Measurements from ENCODE around the gene JAZF1. TPM values are rescaled to one million over a fixed set of nuclear protein-coding genes. Genes with fewer than 3 reads are reported as not detected.
"Not testable (repeated sequence)": the region's sequence is repeated elsewhere in the genome, so short reads cannot be mapped to it uniquely, and the experiment has no call there.

JAZF1 gene
- total RNA-seq, 4 donors from 2014 or later = 4.7 to 8.1 (median 5.7) TPM

GRCh38 chr7:27895551-27895950 lies 285.0 kb downstream of the JAZF1 start:
- TF ChIP-seq CTCF (IDR thresholded peaks at IDR 0.05) (no peak), POLR2A (IDR thresholded peaks at IDR 0.05) (no peak)
- intact Hi-C loops (cut with DNase I; ENCODE audit: low total_unique reads) = no loop called here
- no peak for DNase-seq (ENCODE audit: low spot score in 2 of 2)
- no peak overlapping the region for H3K4me3 ChIP-seq (ENCODE audit: low read depth, poor library complexity, severe bottlenecking)

- no peak for TF ChIP-seq CTCF (IDR thresholded peaks at IDR 0.05)
- TF ChIP-seq POLR2A (IDR thresholded peaks at IDR 0.05) = no peak
- no peak for DNase-seq (ENCODE audit: low spot score in 2 of 2)
- no peak overlapping the region for H3K4me3 ChIP-seq (ENCODE audit: low read depth, poor library complexity, severe bottlenecking)
- intact Hi-C loops (cut with DNase I; ENCODE audit: low total_unique reads) = no loop called here
- whole genome bisulfite sequencing, 2 donors = 82 to 96% methylated on average over 1 of the region's 1 CpG
Measured at GRCh38 chr7:27890205-27890849, 290.3 kb downstream of the JAZF1 start.

GRCh38 chr7:27889800-27890199 lies 290.8 kb downstream of the JAZF1 start:
- no peak overlapping the region for H3K4me3 ChIP-seq (ENCODE audit: low read depth, poor library complexity, severe bottlenecking)
- WGBS, 2 donors = 89 to 92% methylated on average over 3 of the region's 3 CpGs
- no peak for DNase-seq (ENCODE audit: low spot score in 2 of 2)
- intact Hi-C loops (cut with DNase I; ENCODE audit: low total_unique reads) = no loop called here
- no peak for TF ChIP-seq CTCF (IDR thresholded peaks at IDR 0.05)
- TF ChIP-seq POLR2A (IDR thresholded peaks at IDR 0.05) = no peak

- intact Hi-C loops (cut with DNase I; ENCODE audit: low total_unique reads) = no loop called here
- no peak for DNase-seq (ENCODE audit: low spot score in 2 of 2)
- no peak overlapping the region for H3K4me3 ChIP-seq (ENCODE audit: low read depth, poor library complexity, severe bottlenecking)
- TF ChIP-seq POLR2A (IDR thresholded peaks at IDR 0.05) (no peak), CTCF (IDR thresholded peaks at IDR 0.05) (no peak)
- WGBS, 2 donors = 92 to 93% methylated on average over 5 of the region's 5 CpGs
Measured at GRCh38 chr7:27888736-27889135, 291.9 kb downstream of the JAZF1 start.

- WGBS, 2 donors = 89% methylated on average over 3 of the region's 3 CpGs
- H3K4me3 ChIP-seq (ENCODE audit: low read depth, poor library complexity, severe bottlenecking); DNase-seq (ENCODE audit: low spot score in 2 of 2); intact Hi-C loops (cut with DNase I; ENCODE audit: low total_unique reads): not testable (repeated sequence)
Measured at GRCh38 chr7:27886710-27887109, 293.9 kb downstream of the JAZF1 start.

- intact Hi-C loops (cut with DNase I; ENCODE audit: low total_unique reads) = no loop called here
- DNase-seq (ENCODE audit: low spot score in 2 of 2) = no peak
- 91 to 97% methylated on average over 2 of the region's 2 CpGs for WGBS, 2 donors
- no peak for TF ChIP-seq CTCF (IDR thresholded peaks at IDR 0.05)
- no peak for TF ChIP-seq POLR2A (IDR thresholded peaks at IDR 0.05)
- H3K4me3 ChIP-seq (ENCODE audit: low read depth, poor library complexity, severe bottlenecking) = no peak overlapping the region
Measured at GRCh38 chr7:27885652-27886051, 294.9 kb downstream of the JAZF1 start.
